ENCODE results near the gene ZCCHC2.

DNA sequence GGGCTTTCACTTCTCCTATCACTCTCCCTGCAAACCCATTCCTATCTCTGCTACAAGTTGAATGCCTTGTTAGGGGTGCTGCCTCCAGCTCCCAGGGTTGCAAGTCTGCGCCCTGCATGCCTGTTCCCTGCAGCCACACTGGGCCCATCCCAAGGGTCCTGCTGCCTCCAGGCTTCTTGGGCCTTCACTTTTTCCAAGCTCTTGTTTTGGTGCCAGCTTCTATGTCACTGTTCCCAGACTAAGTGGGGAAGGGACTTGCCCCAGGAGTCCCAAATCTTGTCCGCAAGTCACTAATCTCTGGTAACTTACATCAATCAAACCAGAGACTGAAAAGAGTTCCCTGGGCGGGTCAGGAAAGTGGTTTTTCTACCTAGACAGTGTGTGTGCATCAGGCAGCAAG, 65.4 kb downstream of the ZCCHC2 start:
- TF ChIP-seq, protein P1, sequence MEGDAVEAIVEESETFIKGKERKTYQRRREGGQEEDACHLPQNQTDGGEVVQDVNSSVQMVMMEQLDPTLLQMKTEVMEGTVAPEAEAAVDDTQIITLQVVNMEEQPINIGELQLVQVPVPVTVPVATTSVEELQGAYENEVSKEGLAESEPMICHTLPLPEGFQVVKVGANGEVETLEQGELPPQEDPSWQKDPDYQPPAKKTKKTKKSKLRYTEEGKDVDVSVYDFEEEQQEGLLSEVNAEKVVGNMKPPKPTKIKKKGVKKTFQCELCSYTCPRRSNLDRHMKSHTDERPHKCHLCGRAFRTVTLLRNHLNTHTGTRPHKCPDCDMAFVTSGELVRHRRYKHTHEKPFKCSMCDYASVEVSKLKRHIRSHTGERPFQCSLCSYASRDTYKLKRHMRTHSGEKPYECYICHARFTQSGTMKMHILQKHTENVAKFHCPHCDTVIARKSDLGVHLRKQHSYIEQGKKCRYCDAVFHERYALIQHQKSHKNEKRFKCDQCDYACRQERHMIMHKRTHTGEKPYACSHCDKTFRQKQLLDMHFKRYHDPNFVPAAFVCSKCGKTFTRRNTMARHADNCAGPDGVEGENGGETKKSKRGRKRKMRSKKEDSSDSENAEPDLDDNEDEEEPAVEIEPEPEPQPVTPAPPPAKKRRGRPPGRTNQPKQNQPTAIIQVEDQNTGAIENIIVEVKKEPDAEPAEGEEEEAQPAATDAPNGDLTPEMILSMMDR (IDR thresholded peaks at IDR 0.05): no peak
- no peak for TF ChIP-seq POLR2A (IDR thresholded peaks at IDR 0.05)
